HepG2 (cell line): ENCODE measurements around the gene NTM. TPM values are rescaled to one million over a fixed set of nuclear protein-coding genes. Genes with fewer than 3 reads are reported as not detected.

Experiments used
- ATAC-seq: fragments of 200-7000 bp; cut with Tn5 transposase; 3 replicates; pipeline ENCODE4 v1.9.1; 2020; ENCODE audit warnings: mild to moderate bottlenecking, moderate library complexity
- BruUV-seq: library from RNA; stranded (reverse); fragments of 400-500 nt; replicated peaks from 2 replicates; lab custom pipeline; 2021; lab: Mats Ljungman, UMichigan
- CTCF ChIA-PET: fragments of 300-600 bp; formaldehyde crosslinking; extraction: SDS; loops from one replicate; lab custom pipeline; 2021; ENCODE audit warnings: low total read pairs, inconsistent platforms, low intra/inter-chr PET ratio; lab: Yijun Ruan, JAX
- POLR2A ChIA-PET: fragments of 350-600 bp; sonication (Branson Sonifier 250); formaldehyde crosslinking; loops from one replicate; lab custom pipeline; 2020; ENCODE audit warnings: antibody characterized with exemption, inconsistent platforms; lab: Yijun Ruan, JAX
- DNase-seq: peaks from one replicate; pipeline ENCODE4 v3.0.0-alpha.2; 2015; ENCODE audit warnings: low spot score
- FAIRE-seq: peaks from 3 replicates; lab custom pipeline; 2011; peaks lifted over from hg19 to GRCh38; lab: Jason Lieb, UNC
- H2AFZ ChIP-seq: one replicate; pipeline ENCODE4 v1.6.1; 2011; ENCODE audit warnings: low read length, inconsistent platforms
- H3K27ac ChIP-seq: fragments of 300-600 bp; 3 replicates; pipeline ENCODE4 v1.8.0; 2011; ENCODE audit warnings: mixed run types, mild to moderate bottlenecking, mixed read lengths, low read length, inconsistent platforms; ENCODE audit not compliant: insufficient read depth; ENCODE audit errors: extremely low read length
- H3K27me3 ChIP-seq, 2 experiments: fragments of 200-600 bp in 1 of 2; 2 replicates in 1 of 2; 3 replicates in 1 of 2; pipeline versions ENCODE4 v1.6.0 to v1.8.0; 2011; ENCODE audit warnings: low read length in 2 of 2, mild to moderate bottlenecking in 2 of 2, moderate library complexity in 2 of 2, inconsistent platforms in 1 of 2; ENCODE audit not compliant: insufficient read depth in 2 of 2, control insufficient read depth in 1 of 2
- H3K36me3 ChIP-seq, 2 experiments: fragments of 200-600 bp in 1 of 2; replicated peaks in 1 of 2; 2 replicates in 1 of 2; 3 replicates in 1 of 2; pipeline versions ENCODE4 v1.5.1 to v1.8.0; 2011; ENCODE audit warnings: low read length in 2 of 2, inconsistent platforms in 1 of 2; ENCODE audit not compliant: insufficient read depth in 2 of 2, control insufficient read depth in 1 of 2
- H3K4me1 ChIP-seq: 2 replicates; pipeline ENCODE4 v1.5.1; 2012; ENCODE audit warnings: low read length, inconsistent platforms; ENCODE audit not compliant: insufficient read depth
- H3K4me2 ChIP-seq: 2 replicates; pipeline ENCODE4 v1.6.0; 2011; ENCODE audit warnings: low read depth, low read length, inconsistent platforms
- H3K4me3 ChIP-seq, 3 experiments: fragments of 200-600 bp in 1 of 3; sonication (generic), shearing (Covaris generic) in 1 of 3; replicated peaks in 1 of 3; 2 replicates each; pipeline ENCODE4 v1.5.1; 2011 to 2016; ENCODE audit warnings: low read length in 3 of 3, inconsistent platforms in 2 of 3, low read depth in 2 of 3, mild to moderate bottlenecking in 2 of 3, control low read depth in 1 of 3, mixed read lengths in 1 of 3; ENCODE audit not compliant: insufficient read depth in 1 of 3
- H3K79me2 ChIP-seq: one replicate; pipeline ENCODE4 v1.6.1; 2011; ENCODE audit warnings: low read length, inconsistent platforms; ENCODE audit not compliant: insufficient read depth
- H3K9ac ChIP-seq: 2 replicates; pipeline ENCODE4 v1.6.0; 2011; ENCODE audit warnings: mild to moderate bottlenecking, low read depth, low read length, inconsistent platforms; ENCODE audit not compliant: insufficient read depth
- H3K9me3 ChIP-seq: 2 replicates; pipeline ENCODE4 v1.5.1; 2012; ENCODE audit warnings: mild to moderate bottlenecking, low read length
- H4K20me1 ChIP-seq: 2 replicates; pipeline ENCODE4 v1.6.0; 2011; ENCODE audit warnings: inconsistent platforms, mild to moderate bottlenecking, low read length, moderate library complexity; ENCODE audit not compliant: insufficient read depth
- ARID2 ChIP-seq: sonication (generic); formaldehyde crosslinking; IDR thresholded peaks from 2 replicates; pipeline ENCODE4 v1.8.1; 2022; ENCODE audit warnings: mild to moderate bottlenecking, missing genetic modification reagents, borderline replicate concordance
- ETV6 ChIP-seq: sonication (generic); formaldehyde crosslinking; conservative IDR thresholded peaks from 2 replicates; pipeline ENCODE4 v1.4.0; 2020; ENCODE audit warnings: missing genetic modification reagents
- FOXA3 ChIP-seq: IDR thresholded peaks from 2 replicates; pipeline ENCODE4 v1.6.1; 2016; ENCODE audit warnings: missing genetic modification reagents, missing compliant biosample characterization
- HNRNPL ChIP-seq: fragments of 200-400 bp; formaldehyde crosslinking; IDR thresholded peaks from 2 replicates; pipeline ENCODE4 v1.6.1; 2017; ENCODE audit warnings: mild to moderate bottlenecking, low read depth, low read length
- RFX5 ChIP-seq: IDR thresholded peaks from 2 replicates; pipeline ENCODE4 v1.6.1; 2011; ENCODE audit warnings: low read depth, low read length, improper control_type of control experiment
- SRF ChIP-seq: IDR thresholded peaks from 2 replicates; pipeline ENCODE4 v1.6.1; 2011; ENCODE audit warnings: mild to moderate bottlenecking, low read depth, low read length, moderate library complexity
- TOPORS ChIP-seq: sonication (generic); formaldehyde crosslinking; IDR thresholded peaks from 2 replicates; pipeline ENCODE4 v1.8.0; 2023; ENCODE audit warnings: mild to moderate bottlenecking, missing genetic modification reagents
- ZNF124 ChIP-seq: sonication (generic); formaldehyde crosslinking; IDR thresholded peaks from 2 replicates; pipeline ENCODE4 v1.4.0; 2020; ENCODE audit warnings: missing genetic modification reagents
- ZNF577 ChIP-seq: sonication (generic); formaldehyde crosslinking; IDR thresholded peaks from 2 replicates; pipeline ENCODE4 v1.4.0; 2020; ENCODE audit warnings: mild to moderate bottlenecking, low read depth, missing genetic modification reagents, borderline replicate concordance
- ZSCAN12 ChIP-seq: sonication (generic); formaldehyde crosslinking; IDR thresholded peaks from 2 replicates; pipeline ENCODE4 v1.9.0; 2021; ENCODE audit warnings: mild to moderate bottlenecking, missing genetic modification reagents
- ZSCAN29 ChIP-seq: sonication (generic); formaldehyde crosslinking; conservative IDR thresholded peaks from 2 replicates; pipeline ENCODE4 v1.4.0; 2020; ENCODE audit warnings: mild to moderate bottlenecking, missing genetic modification reagents
- WGBS: methylation state at CpG from one replicate; pipeline ENCODE4 v1.1.6; 2017; ENCODE audit warnings: low lambda C conversion rate; 5-methylcytosine and 5-hydroxymethylcytosine counted together
- in situ Hi-C: cut with HindIII; loops from 2 replicates; pipeline ENCODE4 v1.10.0; 2017; ENCODE audit warnings: low pct_unique_long_range_greater_than_20kb; ENCODE audit not compliant: extremely low pct_ligation_motif_present
- intact Hi-C: fragments of 100-400 bp; cut with micrococcal nuclease; formaldehyde crosslinking; loops from one replicate; pipeline ENCODE4 v1.10.0; 2022; ENCODE audit not compliant: unreplicated experiment
- polyA plus RNA-seq, 8 experiments: library from polyadenylated mRNA; depleted of rRNA in 3 of 8; stranded (reverse) in 7 of 8; unstranded in 1 of 8; fragments of >200 nt; fragmentation: Illumina TruSeq in 4 of 8; extraction: Trizol in 4 of 8; gene quantifications; 2 replicates each; pipeline versions ENCODE4 v1.2.1 to v1.2.3, GENCODE V29; 2011 to 2016; ENCODE audit warnings: low read depth in 4 of 8, missing spikeins in 1 of 8, mixed read lengths in 1 of 8; ENCODE audit not compliant: insufficient read depth in 1 of 8
- total RNA-seq, 5 experiments: library from RNA; depleted of rRNA; stranded (reverse); fragments of >200 nt; fragmentation: Illumina TruSeq; extraction: Trizol; gene quantifications; 2 replicates each; pipeline ENCODE4 v1.2.3, GENCODE V29; 2016; ENCODE audit warnings: low read depth in 1 of 5
- TF ChIP-seq, protein P1 (sequence below): sonication (generic); formaldehyde crosslinking; IDR thresholded peaks from 2 replicates; pipeline ENCODE4 v1.8.0; 2022; ENCODE audit warnings: mild to moderate bottlenecking, missing genetic modification reagents
- TF ChIP-seq, protein P2 (sequence below): sonication (generic); formaldehyde crosslinking; IDR thresholded peaks from 2 replicates; pipeline ENCODE4 v1.4.0; 2020; ENCODE audit warnings: mild to moderate bottlenecking, missing genetic modification reagents
- TF ChIP-seq, protein P3 (sequence below): sonication (generic); formaldehyde crosslinking; IDR thresholded peaks from 2 replicates; pipeline ENCODE4 v1.8.0; 2022; ENCODE audit warnings: missing genetic modification reagents, low read depth, mild to moderate bottlenecking, borderline replicate concordance

NTM gene
- total and polyA plus RNA-seq, 2 of the 13 experiments (the other 11 are each of a cell fraction or from before 2014, with no cell fraction given), result not detected

DNA sequence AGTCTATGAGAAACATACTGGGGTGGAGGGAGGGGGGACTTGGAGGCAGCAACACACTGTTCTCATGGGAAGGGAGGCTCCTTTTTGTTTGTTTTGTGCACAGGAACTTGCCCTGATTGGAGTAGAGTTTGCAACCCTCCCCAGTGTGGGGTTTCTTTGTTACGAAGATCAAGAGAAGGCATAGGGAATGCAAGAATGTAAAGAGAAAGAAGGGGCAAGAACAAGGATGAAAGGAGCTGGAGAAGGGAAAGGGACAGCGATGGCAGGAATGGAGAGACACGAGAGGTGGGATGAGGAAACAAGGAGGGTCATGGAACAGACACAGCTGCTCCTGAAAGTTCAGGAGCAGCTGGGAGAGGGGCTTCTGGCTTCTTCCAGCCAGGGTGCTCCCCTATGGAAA lies 611.7 kb downstream of the NTM start:
- WGBS, result 1% methylated on average over 3 of the region's 3 CpGs
- Histone ChIP-seq H3K4me3 (no peak overlapping the region), H3K9me3 (peaks cover 8% of the 10 kb centered on the region; the same call in 1 of the 2 replicates), H3K27ac (no peak overlapping the region), H3K9ac (no peak overlapping the region), H3K36me3 (no peaks in the 10 kb centered on the region), H3K4me2 (no peak overlapping the region), H2AFZ (no peak overlapping the region), H4K20me1 (no peaks in the 10 kb centered on the region), H3K27me3 (no peaks in the 10 kb centered on the region; a peak in 1 of 5 replicates), H3K79me2 (no peaks in the 10 kb centered on the region), H3K4me1 (no peaks in the 10 kb centered on the region)
- TF ChIP-seq ZNF577 (CRISPR knock-in tag) (no peak), ZNF124 (no peak), HNRNPL (no peak), ARID2 (no peak), ZSCAN29 (CRISPR knock-in tag) (no peak)
- TF ChIP-seq, protein P1, sequence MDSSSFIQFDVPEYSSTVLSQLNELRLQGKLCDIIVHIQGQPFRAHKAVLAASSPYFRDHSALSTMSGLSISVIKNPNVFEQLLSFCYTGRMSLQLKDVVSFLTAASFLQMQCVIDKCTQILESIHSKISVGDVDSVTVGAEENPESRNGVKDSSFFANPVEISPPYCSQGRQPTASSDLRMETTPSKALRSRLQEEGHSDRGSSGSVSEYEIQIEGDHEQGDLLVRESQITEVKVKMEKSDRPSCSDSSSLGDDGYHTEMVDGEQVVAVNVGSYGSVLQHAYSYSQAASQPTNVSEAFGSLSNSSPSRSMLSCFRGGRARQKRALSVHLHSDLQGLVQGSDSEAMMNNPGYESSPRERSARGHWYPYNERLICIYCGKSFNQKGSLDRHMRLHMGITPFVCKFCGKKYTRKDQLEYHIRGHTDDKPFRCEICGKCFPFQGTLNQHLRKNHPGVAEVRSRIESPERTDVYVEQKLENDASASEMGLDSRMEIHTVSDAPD (CRISPR knock-in tag), result no peak
- FAIRE-seq (no peak), DNase-seq (no peak), ATAC-seq (no peak)
- in situ Hi-C loops (no loop called here), intact Hi-C loops (no loop called here)
- ChIA-PET POLR2A (no interaction called here), CTCF (no interaction called here)
- no TSS peak for BruUV-seq

DNA sequence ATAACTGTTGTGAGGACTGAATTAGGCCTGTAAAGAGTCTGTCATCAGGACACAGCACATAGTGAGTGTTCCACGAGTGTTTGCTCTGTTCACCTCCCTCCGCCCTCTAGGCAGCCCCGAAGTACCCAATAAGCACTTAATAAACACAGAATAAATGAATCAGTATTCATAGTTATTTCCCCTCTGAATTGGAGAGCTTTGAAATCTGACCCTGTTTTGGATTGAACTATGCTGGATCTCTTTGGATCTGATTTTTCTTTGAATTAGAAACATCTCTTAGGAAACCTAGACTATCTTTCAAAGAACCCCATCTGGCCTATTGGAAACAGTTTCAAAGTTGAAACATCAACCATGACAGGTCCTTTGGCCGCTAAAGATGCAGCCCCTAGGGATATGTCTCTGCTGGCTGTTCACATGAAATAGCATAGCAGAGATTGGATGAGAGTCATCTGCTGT lies 615.5 kb downstream of the NTM start:
- POLR2A ChIA-PET, result no interaction called here
- CTCF ChIA-PET, result no interaction called here
- in situ Hi-C loops (no loop called here), intact Hi-C loops (no loop called here)
- Histone ChIP-seq H3K4me2 (no peak overlapping the region), H3K79me2 (no peaks in the 10 kb centered on the region), H3K36me3 (no peaks in the 10 kb centered on the region), H3K9me3 (peaks cover 8% of the 10 kb centered on the region; the same call in 1 of the 2 replicates), H3K4me1 (no peaks in the 10 kb centered on the region), H3K27ac (no peak overlapping the region), H4K20me1 (no peaks in the 10 kb centered on the region), H3K9ac (no peak overlapping the region), H3K27me3 (no peaks in the 10 kb centered on the region), H3K4me3 (no peak overlapping the region), H2AFZ (no peak overlapping the region)
- no peak for DNase-seq
- no TSS peak for BruUV-seq
- no peak for ATAC-seq
- no peak for FAIRE-seq
- WGBS, result 3% methylated on average over 4 of the region's 4 CpGs
- TF ChIP-seq, protein P2, sequence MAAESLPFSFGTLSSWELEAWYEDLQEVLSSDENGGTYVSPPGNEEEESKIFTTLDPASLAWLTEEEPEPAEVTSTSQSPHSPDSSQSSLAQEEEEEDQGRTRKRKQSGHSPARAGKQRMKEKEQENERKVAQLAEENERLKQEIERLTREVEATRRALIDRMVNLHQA (CRISPR knock-in tag), result no peak
- TF ChIP-seq, protein P3, sequence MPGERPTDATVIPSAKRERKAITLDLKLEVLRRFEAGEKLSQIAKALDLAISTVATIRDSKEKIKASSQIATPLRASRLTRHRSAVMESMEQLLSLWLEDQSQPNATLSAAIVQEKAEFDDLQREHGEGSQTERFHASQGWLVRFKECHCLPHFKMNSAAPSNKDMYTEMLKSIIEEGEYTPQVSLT, result no peak
- TF ChIP-seq ZSCAN12 (CRISPR knock-in tag), result no peak
- TF ChIP-seq RFX5, result no peak
- no peak for TF ChIP-seq ETV6 (CRISPR knock-in tag)
- TF ChIP-seq SRF, result no peak
- no peak for TF ChIP-seq TOPORS (CRISPR knock-in tag)
- TF ChIP-seq FOXA3, result no peak
